NCI-H2227 (cell line): ENCODE data around the gene PUS7.
"Not testable (repeated sequence)": the region's sequence is repeated elsewhere in the genome, so short reads cannot be mapped to it uniquely, and the experiment has no call there.

Experiments used
- DNase-seq: peaks from one replicate; lab custom pipeline; 2025; ENCODE audit not compliant: unreplicated experiment; lab: John Stamatoyannopoulos, UW

The PUS7 gene

GRCh38 chr7:105497016-105497415 lies 25.1 kb downstream of the PUS7 start:
- DNase-seq = no peak

GRCh38 chr7:105496521-105496920 lies 25.6 kb downstream of the PUS7 start:
- no peak for DNase-seq

GRCh38 chr7:105493923-105494315 lies 28.2 kb downstream of the PUS7 start:
- peak; percentile 21 for DNase-seq

GRCh38 chr7:105493196-105493922 lies 28.7 kb downstream of the PUS7 start:
- no peak for DNase-seq

- DNase-seq = no peak
Measured at GRCh38 chr7:105489409-105489808, 32.7 kb downstream of the PUS7 start.

- no peak for DNase-seq
Measured at GRCh38 chr7:105487579-105488571, 34.2 kb downstream of the PUS7 start.

GRCh38 chr7:105480931-105481330 lies 41.1 kb downstream of the PUS7 start:
- no peak for DNase-seq

- no peak for DNase-seq
Measured at GRCh38 chr7:105478606-105479005, 43.5 kb downstream of the PUS7 start.

- DNase-seq = no peak
Measured at GRCh38 chr7:105477908-105478307, 44.2 kb downstream of the PUS7 start.

GRCh38 chr7:105474045-105474444 lies 48.0 kb downstream of the PUS7 start:
- no peak for DNase-seq

GRCh38 chr7:105473163-105473562 lies 48.9 kb downstream of the PUS7 start:
- DNase-seq = no peak

GRCh38 chr7:105470846-105471245 lies 51.2 kb downstream of the PUS7 start:
- DNase-seq = no peak

GRCh38 chr7:105470090-105470489 lies 52.0 kb downstream of the PUS7 start:
- DNase-seq = no peak

GRCh38 chr7:105462765-105463420 lies 59.2 kb downstream of the PUS7 start:
- DNase-seq = no peak

- no peak for DNase-seq
Measured at GRCh38 chr7:105461518-105461917, 60.6 kb downstream of the PUS7 start.

- no peak for DNase-seq
Measured at GRCh38 chr7:105457619-105458225, 64.3 kb downstream of the PUS7 start.

GRCh38 chr7:105454921-105455320 lies 67.2 kb downstream of the PUS7 start:
- DNase-seq = no peak

GRCh38 chr7:105454095-105454747 lies 67.8 kb downstream of the PUS7 start:
- DNase-seq = no peak

- no peak for DNase-seq
Measured at GRCh38 chr7:105452085-105452484, 70.0 kb downstream of the PUS7 start.

- DNase-seq = not testable (repeated sequence)
Measured at GRCh38 chr7:105450870-105451269, 71.2 kb downstream of the PUS7 start.
